ENCODE results near the gene SLC6A11.

- TF ChIP-seq, protein P1, sequence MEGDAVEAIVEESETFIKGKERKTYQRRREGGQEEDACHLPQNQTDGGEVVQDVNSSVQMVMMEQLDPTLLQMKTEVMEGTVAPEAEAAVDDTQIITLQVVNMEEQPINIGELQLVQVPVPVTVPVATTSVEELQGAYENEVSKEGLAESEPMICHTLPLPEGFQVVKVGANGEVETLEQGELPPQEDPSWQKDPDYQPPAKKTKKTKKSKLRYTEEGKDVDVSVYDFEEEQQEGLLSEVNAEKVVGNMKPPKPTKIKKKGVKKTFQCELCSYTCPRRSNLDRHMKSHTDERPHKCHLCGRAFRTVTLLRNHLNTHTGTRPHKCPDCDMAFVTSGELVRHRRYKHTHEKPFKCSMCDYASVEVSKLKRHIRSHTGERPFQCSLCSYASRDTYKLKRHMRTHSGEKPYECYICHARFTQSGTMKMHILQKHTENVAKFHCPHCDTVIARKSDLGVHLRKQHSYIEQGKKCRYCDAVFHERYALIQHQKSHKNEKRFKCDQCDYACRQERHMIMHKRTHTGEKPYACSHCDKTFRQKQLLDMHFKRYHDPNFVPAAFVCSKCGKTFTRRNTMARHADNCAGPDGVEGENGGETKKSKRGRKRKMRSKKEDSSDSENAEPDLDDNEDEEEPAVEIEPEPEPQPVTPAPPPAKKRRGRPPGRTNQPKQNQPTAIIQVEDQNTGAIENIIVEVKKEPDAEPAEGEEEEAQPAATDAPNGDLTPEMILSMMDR (IDR thresholded peaks at IDR 0.05 in 8 of 11, conservative IDR thresholded peaks at IDR 0.05 in 3 of 11): no peak
- TF ChIP-seq POLR2AphosphoS5 (IDR thresholded peaks at IDR 0.05): no peak
- no peak for TF ChIP-seq POLR2A (IDR thresholded peaks at IDR 0.05)
Measured at GRCh38 chr3:10890665-10891064, 74.6 kb downstream of the SLC6A11 start.
